ENCODE measurements around the gene IKZF5. TPM values are rescaled to one million over a fixed set of nuclear protein-coding genes. Genes with fewer than 3 reads are reported as not detected.

The IKZF5 gene
- total RNA-seq, 1 experiment from 2014 or later, result 17.1 TPM

DNA sequence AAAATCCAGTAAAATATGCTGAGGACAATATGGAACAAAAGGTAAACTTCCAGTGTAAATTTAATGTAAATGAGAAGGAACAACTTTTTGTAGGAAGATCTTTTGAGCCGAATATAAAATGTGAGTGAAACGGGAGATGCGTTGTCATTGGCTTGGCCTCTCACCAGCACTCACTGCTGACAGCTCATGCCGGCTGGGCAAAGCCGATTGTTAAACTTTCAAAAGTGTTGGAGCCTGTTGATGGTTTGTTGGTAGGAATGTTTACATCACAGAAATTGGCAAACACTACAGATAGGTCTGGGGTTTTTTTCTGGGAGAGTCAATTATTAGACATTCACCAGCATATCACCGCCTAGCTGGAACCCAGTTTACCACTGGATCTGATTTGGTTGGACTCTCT lies 22.3 kb downstream of the IKZF5 start (continued):
- TF ChIP-seq SRF (IDR thresholded peaks at IDR 0.05; ENCODE audit: low read depth) (no peak), SIN3A (IDR thresholded peaks at IDR 0.05; ENCODE audit: low read depth) (no peak)
- TF ChIP-seq, protein P1, sequence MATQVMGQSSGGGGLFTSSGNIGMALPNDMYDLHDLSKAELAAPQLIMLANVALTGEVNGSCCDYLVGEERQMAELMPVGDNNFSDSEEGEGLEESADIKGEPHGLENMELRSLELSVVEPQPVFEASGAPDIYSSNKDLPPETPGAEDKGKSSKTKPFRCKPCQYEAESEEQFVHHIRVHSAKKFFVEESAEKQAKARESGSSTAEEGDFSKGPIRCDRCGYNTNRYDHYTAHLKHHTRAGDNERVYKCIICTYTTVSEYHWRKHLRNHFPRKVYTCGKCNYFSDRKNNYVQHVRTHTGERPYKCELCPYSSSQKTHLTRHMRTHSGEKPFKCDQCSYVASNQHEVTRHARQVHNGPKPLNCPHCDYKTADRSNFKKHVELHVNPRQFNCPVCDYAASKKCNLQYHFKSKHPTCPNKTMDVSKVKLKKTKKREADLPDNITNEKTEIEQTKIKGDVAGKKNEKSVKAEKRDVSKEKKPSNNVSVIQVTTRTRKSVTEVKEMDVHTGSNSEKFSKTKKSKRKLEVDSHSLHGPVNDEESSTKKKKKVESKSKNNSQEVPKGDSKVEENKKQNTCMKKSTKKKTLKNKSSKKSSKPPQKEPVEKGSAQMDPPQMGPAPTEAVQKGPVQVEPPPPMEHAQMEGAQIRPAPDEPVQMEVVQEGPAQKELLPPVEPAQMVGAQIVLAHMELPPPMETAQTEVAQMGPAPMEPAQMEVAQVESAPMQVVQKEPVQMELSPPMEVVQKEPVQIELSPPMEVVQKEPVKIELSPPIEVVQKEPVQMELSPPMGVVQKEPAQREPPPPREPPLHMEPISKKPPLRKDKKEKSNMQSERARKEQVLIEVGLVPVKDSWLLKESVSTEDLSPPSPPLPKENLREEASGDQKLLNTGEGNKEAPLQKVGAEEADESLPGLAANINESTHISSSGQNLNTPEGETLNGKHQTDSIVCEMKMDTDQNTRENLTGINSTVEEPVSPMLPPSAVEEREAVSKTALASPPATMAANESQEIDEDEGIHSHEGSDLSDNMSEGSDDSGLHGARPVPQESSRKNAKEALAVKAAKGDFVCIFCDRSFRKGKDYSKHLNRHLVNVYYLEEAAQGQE (IDR thresholded peaks at IDR 0.05; ENCODE audit: low read depth), result no peak

DNA sequence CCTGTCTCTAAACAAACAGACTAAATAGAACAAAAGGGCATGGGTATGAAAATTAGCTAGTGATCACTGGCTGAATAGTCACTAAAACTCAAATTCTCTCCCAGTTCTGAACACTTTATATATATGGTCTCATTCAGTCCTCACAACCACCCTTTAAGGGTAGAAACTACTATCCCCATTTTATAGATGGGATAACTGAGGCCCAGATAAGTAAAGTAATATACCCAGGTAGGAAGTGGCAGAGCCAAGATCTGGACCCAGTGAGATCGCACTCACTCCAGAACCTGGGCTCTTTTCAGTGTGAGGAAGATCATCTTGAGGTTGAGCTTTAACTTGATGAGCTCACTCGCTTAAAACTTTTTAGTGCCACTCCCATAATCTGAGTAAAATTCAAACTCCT lies 23.9 kb downstream of the IKZF5 start:
- H3K27ac ChIP-seq (ENCODE audit: low read depth, low read length), result no peak overlapping the region
- CTCF ChIA-PET, result interaction anchor here (1.1 kb wide), 1 partner anchor 23 kb away, joined by 3 read pairs; no protein-coding TSS in a partner anchor
- TF ChIP-seq POLR2A (IDR thresholded peaks at IDR 0.05; ENCODE audit: borderline replicate concordance, extremely low read depth, insufficient read depth, insufficient read length) (no peak), EGR1 (IDR thresholded peaks at IDR 0.05; ENCODE audit: low read depth) (no peak), JUND (IDR thresholded peaks at IDR 0.05) (no peak), CBX3 (IDR thresholded peaks at IDR 0.05; ENCODE audit: low read depth) (no peak), TCF7L2 (IDR thresholded peaks at IDR 0.05; ENCODE audit: borderline replicate concordance, extremely low read depth, insufficient read depth, insufficient read length) (no peak), EZH2 (IDR thresholded peaks at IDR 0.05) (no peak), CEBPB (IDR thresholded peaks at IDR 0.05; ENCODE audit: low read depth) (no peak), ZFX (IDR thresholded peaks at IDR 0.05) (no peak), ZNF274 (IDR thresholded peaks at IDR 0.05; ENCODE audit: low read depth, low read length) (no peak), SIN3A (IDR thresholded peaks at IDR 0.05; ENCODE audit: low read depth) (no peak), SP1 (IDR thresholded peaks at IDR 0.05; ENCODE audit: low read depth) (no peak), ELF1 (IDR thresholded peaks at IDR 0.05; ENCODE audit: borderline replicate concordance, low read depth) (no peak), SRF (IDR thresholded peaks at IDR 0.05; ENCODE audit: low read depth) (no peak), EZH2phosphoT487 (IDR thresholded peaks at IDR 0.05; ENCODE audit: borderline replicate concordance) (no peak)
- TF ChIP-seq, protein P2, sequence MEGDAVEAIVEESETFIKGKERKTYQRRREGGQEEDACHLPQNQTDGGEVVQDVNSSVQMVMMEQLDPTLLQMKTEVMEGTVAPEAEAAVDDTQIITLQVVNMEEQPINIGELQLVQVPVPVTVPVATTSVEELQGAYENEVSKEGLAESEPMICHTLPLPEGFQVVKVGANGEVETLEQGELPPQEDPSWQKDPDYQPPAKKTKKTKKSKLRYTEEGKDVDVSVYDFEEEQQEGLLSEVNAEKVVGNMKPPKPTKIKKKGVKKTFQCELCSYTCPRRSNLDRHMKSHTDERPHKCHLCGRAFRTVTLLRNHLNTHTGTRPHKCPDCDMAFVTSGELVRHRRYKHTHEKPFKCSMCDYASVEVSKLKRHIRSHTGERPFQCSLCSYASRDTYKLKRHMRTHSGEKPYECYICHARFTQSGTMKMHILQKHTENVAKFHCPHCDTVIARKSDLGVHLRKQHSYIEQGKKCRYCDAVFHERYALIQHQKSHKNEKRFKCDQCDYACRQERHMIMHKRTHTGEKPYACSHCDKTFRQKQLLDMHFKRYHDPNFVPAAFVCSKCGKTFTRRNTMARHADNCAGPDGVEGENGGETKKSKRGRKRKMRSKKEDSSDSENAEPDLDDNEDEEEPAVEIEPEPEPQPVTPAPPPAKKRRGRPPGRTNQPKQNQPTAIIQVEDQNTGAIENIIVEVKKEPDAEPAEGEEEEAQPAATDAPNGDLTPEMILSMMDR (IDR thresholded peaks at IDR 0.05 in 2 of 3, conservative IDR thresholded peaks at IDR 0.05 in 1 of 3; ENCODE audit: borderline replicate concordance in 1 of 3, insufficient read depth in 1 of 3, low read depth in 2 of 3, low read length in 2 of 3), result no peak
- TF ChIP-seq, protein P3, sequence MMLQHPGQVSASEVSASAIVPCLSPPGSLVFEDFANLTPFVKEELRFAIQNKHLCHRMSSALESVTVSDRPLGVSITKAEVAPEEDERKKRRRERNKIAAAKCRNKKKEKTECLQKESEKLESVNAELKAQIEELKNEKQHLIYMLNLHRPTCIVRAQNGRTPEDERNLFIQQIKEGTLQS (IDR thresholded peaks at IDR 0.05), result no peak
- TF ChIP-seq, protein P4, sequence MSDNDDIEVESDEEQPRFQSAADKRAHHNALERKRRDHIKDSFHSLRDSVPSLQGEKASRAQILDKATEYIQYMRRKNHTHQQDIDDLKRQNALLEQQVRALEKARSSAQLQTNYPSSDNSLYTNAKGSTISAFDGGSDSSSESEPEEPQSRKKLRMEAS (IDR thresholded peaks at IDR 0.05), result no peak
- TF ChIP-seq, protein P5, sequence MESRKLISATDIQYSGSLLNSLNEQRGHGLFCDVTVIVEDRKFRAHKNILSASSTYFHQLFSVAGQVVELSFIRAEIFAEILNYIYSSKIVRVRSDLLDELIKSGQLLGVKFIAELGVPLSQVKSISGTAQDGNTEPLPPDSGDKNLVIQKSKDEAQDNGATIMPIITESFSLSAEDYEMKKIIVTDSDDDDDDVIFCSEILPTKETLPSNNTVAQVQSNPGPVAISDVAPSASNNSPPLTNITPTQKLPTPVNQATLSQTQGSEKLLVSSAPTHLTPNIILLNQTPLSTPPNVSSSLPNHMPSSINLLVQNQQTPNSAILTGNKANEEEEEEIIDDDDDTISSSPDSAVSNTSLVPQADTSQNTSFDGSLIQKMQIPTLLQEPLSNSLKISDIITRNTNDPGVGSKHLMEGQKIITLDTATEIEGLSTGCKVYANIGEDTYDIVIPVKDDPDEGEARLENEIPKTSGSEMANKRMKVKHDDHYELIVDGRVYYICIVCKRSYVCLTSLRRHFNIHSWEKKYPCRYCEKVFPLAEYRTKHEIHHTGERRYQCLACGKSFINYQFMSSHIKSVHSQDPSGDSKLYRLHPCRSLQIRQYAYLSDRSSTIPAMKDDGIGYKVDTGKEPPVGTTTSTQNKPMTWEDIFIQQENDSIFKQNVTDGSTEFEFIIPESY (IDR thresholded peaks at IDR 0.05; ENCODE audit: extremely low read depth, insufficient replicate concordance, low read length), result no peak

More for the DNA sequence above, 23.9 kb downstream of the IKZF5 start:
- ATAC-seq, result no peak
- no peaks in the 10 kb centered on the region for H3K9me3 ChIP-seq (ENCODE audit: control insufficient read depth in 1 of 2, insufficient read depth in 1 of 2, low read depth in 1 of 2, low read length in 2 of 2)
- peaks cover 7 to 15% of the 10 kb centered on the region in 2 experiments; a peak in 3 of 4 replicates for H3K4me1 ChIP-seq (ENCODE audit: control insufficient read depth in 1 of 2, insufficient read depth in 2 of 2, low read length in 2 of 2)
- RAD21 ChIA-PET (ENCODE audit: low non-redundant PET in 1 of 2, low total read pairs in 2 of 2, uncharacterized antibody in 2 of 2, unreplicated experiment in 2 of 2), result no interaction called here
- BruUV-seq (replicated peaks), result no TSS peak
- H2AFZ ChIP-seq (ENCODE audit: low read depth, low read length, poor library complexity, severe bottlenecking), result no peak overlapping the region
- no peaks in the 10 kb centered on the region for H3K9me2 ChIP-seq (ENCODE audit: insufficient read depth)
- no peaks in the 10 kb centered on the region for H3K36me3 ChIP-seq (ENCODE audit: control insufficient read depth in 1 of 2, insufficient read depth in 2 of 2, low read length in 2 of 2)
- no peak overlapping the region for H3K9ac ChIP-seq (ENCODE audit: low read length)
- POLR2A ChIA-PET, result no interaction called here
- no peaks in the 10 kb centered on the region for H4K20me1 ChIP-seq (ENCODE audit: insufficient read depth)
- no peak overlapping the region for H3K4me2 ChIP-seq (ENCODE audit: low read length)
- DNase-seq (ENCODE audit: low read depth, low spot score), result no peak
- H3K27me3 ChIP-seq (ENCODE audit: insufficient read depth, low read length), result no peaks in the 10 kb centered on the region
- H3K4me3 ChIP-seq (replicated peaks in 1 of 2; ENCODE audit: low read depth in 1 of 2, low read length in 2 of 2), result no peak overlapping the region
- intact Hi-C loops (cut with micrococcal nuclease), result no loop called here
- no peaks in the 10 kb centered on the region for H3K79me2 ChIP-seq (ENCODE audit: insufficient read depth, low read length)

All from HCT116 (cell line).